Mesothelial cell of epicardium (in vitro differentiated cells): ENCODE results near the gene LRMDA. TPM values are rescaled to one million over a fixed set of nuclear protein-coding genes. Genes with fewer than 3 reads are reported as not detected.

Experiments used
- DNase-seq, 2 experiments: peaks; one replicate each; pipeline ENCODE4 v3.0.0; 2021; ENCODE audit warnings: low spot score in 2 of 2; ENCODE audit not compliant: unreplicated experiment in 2 of 2
- H3K27ac Mint-ChIP-seq: 2 replicates; pipeline ENCODE4 v1.8.0; 2021; ENCODE audit warnings: mixed read lengths
- H3K27me3 Mint-ChIP-seq: 2 replicates; pipeline ENCODE4 v1.8.0; 2021; ENCODE audit warnings: low read depth, mixed read lengths
- H3K36me3 Mint-ChIP-seq: 2 replicates; pipeline ENCODE4 v1.8.0; 2021; ENCODE audit warnings: mixed read lengths
- H3K4me1 Mint-ChIP-seq: 2 replicates; pipeline ENCODE4 v1.8.0; 2021; ENCODE audit warnings: mixed read lengths
- H3K4me3 Mint-ChIP-seq: 2 replicates; pipeline ENCODE4 v1.8.0; 2021; ENCODE audit warnings: mild to moderate bottlenecking, moderate library complexity, mixed read lengths
- H3K9me3 Mint-ChIP-seq: 2 replicates; pipeline ENCODE4 v1.8.0; 2021; ENCODE audit warnings: mixed read lengths
- CTCF ChIP-seq: fragments of 200-600 bp; sonication (generic); IDR thresholded peaks from one replicate; pipeline ENCODE4 v1.5.0; 2021; ENCODE audit warnings: antibody characterized with exemption; ENCODE audit not compliant: unreplicated experiment
- total RNA-seq: library from RNA; stranded (reverse); gene quantifications from 3 replicates; pipeline ENCODE4 v1.2.1, GENCODE V29; 2021

LRMDA gene
- total RNA-seq, 1 donor from 2014 or later, result 2.0 TPM

GRCh38 chr10:75772153-75772887 is 340.9 kb downstream of the LRMDA start:
- DNase-seq, result no peak
- Mint-ChIP-seq H3K36me3 (no peaks in the 10 kb centered on the region), H3K4me3 (no peak overlapping the region), H3K27ac (no peak overlapping the region), H3K4me1 (peaks cover 2% of the 10 kb centered on the region), H3K27me3 (peaks cover 75% of the 10 kb centered on the region), H3K9me3 (no peaks in the 10 kb centered on the region)
- TF ChIP-seq CTCF, result no peak

GRCh38 chr10:75773231-75773780 is 341.9 kb downstream of the LRMDA start:
- Mint-ChIP-seq H3K27ac (no peak overlapping the region), H3K9me3 (no peaks in the 10 kb centered on the region), H3K4me3 (no peak overlapping the region), H3K4me1 (peaks cover 2% of the 10 kb centered on the region), H3K27me3 (peaks cover 73% of the 10 kb centered on the region), H3K36me3 (no peaks in the 10 kb centered on the region)
- no peak for TF ChIP-seq CTCF
- DNase-seq, result no peak

GRCh38 chr10:75773813-75774782 is 342.7 kb downstream of the LRMDA start:
- H3K27ac Mint-ChIP-seq, result no peak overlapping the region
- no peaks in the 10 kb centered on the region for H3K36me3 Mint-ChIP-seq
- peaks cover 73% of the 10 kb centered on the region for H3K27me3 Mint-ChIP-seq
- no peak for TF ChIP-seq CTCF
- no peak for DNase-seq
- no peaks in the 10 kb centered on the region for H3K9me3 Mint-ChIP-seq
- no peak overlapping the region for H3K4me3 Mint-ChIP-seq
- peaks cover 2% of the 10 kb centered on the region for H3K4me1 Mint-ChIP-seq

- no peaks in the 10 kb centered on the region for H3K36me3 Mint-ChIP-seq
- H3K9me3 Mint-ChIP-seq, result no peaks in the 10 kb centered on the region
- peaks cover 2% of the 10 kb centered on the region for H3K4me1 Mint-ChIP-seq
- DNase-seq, result no peak
- no peak for TF ChIP-seq CTCF
- no peak overlapping the region for H3K4me3 Mint-ChIP-seq
- H3K27me3 Mint-ChIP-seq, result peaks cover 73% of the 10 kb centered on the region
- no peak overlapping the region for H3K27ac Mint-ChIP-seq
Measured at GRCh38 chr10:75774783-75775490, 343.5 kb downstream of the LRMDA start.

- Mint-ChIP-seq H3K9me3 (no peaks in the 10 kb centered on the region), H3K36me3 (no peaks in the 10 kb centered on the region), H3K4me3 (no peak overlapping the region), H3K27me3 (peaks cover 79% of the 10 kb centered on the region), H3K4me1 (peaks cover 2% of the 10 kb centered on the region), H3K27ac (no peak overlapping the region)
- no peak for DNase-seq
- TF ChIP-seq CTCF, result no peak
Measured at GRCh38 chr10:75776738-75777504, 345.5 kb downstream of the LRMDA start.
